Measurements from ENCODE around the gene TMBIM6. TPM values are rescaled to one million over a fixed set of nuclear protein-coding genes. Genes with fewer than 3 reads are reported as not detected.

TMBIM6 gene
- polyA plus RNA-seq, 2 of the 4 experiments (the other 2 are of a cell fraction): 331 to 1,255 TPM

DNA sequence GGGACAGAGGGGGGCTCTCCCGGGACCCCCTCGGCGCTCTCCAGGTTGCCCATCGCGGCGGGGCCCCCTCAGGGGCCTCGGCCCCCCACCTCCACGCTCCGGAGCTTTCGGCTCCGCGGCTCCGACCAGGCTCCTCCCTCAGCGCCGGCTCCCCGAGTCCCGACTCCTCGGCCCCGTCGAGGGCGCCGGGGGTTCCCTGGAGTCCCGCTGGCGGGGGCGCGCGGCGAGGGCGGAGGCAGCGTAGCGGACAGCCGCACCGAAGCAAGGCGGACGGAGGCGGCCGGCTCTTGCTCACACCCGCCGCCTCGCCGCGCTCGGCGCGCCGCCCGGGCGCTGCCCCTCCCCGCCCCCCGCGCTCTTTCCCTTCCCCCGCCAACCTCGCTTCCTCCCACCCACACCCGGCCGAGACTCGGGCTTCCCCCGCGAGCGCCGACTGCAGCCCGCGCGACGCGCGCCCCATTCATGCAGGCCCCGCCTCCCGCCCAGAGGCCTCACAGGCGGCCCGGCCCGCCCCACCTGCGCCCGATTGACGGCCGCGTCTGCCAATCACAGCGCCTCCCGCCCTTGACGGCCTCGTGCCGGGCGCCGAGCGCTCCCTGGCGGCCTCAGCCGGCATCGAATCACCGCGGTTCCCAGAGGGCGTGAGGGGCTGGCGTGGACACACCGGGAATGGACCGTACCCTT, 34.1 kb upstream of the TMBIM6 start, which contains the start of gene FMNL3 (continued):
- TF ChIP-seq CHD4 (IDR thresholded peaks at IDR 0.05; ENCODE audit: borderline replicate concordance) (no peak), HDAC2 (IDR thresholded peaks at IDR 0.05) (no peak), JUNB (IDR thresholded peaks at IDR 0.05) (no peak), RCOR1 (IDR thresholded peaks at IDR 0.05; ENCODE audit: low read depth, low read length) (no peak), JUN (IDR thresholded peaks at IDR 0.05) (peak; percentile 35 to 54; a peak in 3 of 5 replicates), MAFK (IDR thresholded peaks at IDR 0.05; ENCODE audit: partially characterized antibody) (no peak), MYC (IDR thresholded peaks at IDR 0.05; ENCODE audit: borderline replicate concordance, low read length) (peak; percentile 59; the same call in 1 of the 2 replicates), ZFP36 (IDR thresholded peaks at IDR 0.05; ENCODE audit: borderline replicate concordance, partially characterized antibody) (no peak), HOXB5 (CRISPR knock-in tag; IDR thresholded peaks at IDR 0.05) (peak; percentile 40; the same call in 1 of the 2 replicates), ESRRA (IDR thresholded peaks at IDR 0.05; ENCODE audit: borderline replicate concordance, low read length) (peak; percentile 15; the same call in 1 of the 2 replicates), POLR2A (IDR thresholded peaks at IDR 0.05; ENCODE audit: low read length) (peak; percentile 35; the same call in 1 of the 2 replicates), NR3C1 (IDR thresholded peaks at IDR 0.05) (no peak), CEBPB (IDR thresholded peaks at IDR 0.05) (no peak)
- TF ChIP-seq, protein P1, sequence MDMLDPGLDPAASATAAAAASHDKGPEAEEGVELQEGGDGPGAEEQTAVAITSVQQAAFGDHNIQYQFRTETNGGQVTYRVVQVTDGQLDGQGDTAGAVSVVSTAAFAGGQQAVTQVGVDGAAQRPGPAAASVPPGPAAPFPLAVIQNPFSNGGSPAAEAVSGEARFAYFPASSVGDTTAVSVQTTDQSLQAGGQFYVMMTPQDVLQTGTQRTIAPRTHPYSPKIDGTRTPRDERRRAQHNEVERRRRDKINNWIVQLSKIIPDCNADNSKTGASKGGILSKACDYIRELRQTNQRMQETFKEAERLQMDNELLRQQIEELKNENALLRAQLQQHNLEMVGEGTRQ (IDR thresholded peaks at IDR 0.05): no peak
- TF ChIP-seq, protein P2, sequence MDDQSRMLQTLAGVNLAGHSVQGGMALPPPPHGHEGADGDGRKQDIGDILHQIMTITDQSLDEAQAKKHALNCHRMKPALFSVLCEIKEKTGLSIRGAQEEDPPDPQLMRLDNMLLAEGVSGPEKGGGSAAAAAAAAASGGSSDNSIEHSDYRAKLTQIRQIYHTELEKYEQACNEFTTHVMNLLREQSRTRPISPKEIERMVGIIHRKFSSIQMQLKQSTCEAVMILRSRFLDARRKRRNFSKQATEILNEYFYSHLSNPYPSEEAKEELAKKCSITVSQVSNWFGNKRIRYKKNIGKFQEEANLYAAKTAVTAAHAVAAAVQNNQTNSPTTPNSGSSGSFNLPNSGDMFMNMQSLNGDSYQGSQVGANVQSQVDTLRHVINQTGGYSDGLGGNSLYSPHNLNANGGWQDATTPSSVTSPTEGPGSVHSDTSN (IDR thresholded peaks at IDR 0.05): peak; percentile 100
- TF ChIP-seq, protein P3, sequence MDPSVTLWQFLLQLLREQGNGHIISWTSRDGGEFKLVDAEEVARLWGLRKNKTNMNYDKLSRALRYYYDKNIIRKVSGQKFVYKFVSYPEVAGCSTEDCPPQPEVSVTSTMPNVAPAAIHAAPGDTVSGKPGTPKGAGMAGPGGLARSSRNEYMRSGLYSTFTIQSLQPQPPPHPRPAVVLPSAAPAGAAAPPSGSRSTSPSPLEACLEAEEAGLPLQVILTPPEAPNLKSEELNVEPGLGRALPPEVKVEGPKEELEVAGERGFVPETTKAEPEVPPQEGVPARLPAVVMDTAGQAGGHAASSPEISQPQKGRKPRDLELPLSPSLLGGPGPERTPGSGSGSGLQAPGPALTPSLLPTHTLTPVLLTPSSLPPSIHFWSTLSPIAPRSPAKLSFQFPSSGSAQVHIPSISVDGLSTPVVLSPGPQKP (IDR thresholded peaks at IDR 0.05; ENCODE audit: low read depth, low read length): no peak

DNA sequence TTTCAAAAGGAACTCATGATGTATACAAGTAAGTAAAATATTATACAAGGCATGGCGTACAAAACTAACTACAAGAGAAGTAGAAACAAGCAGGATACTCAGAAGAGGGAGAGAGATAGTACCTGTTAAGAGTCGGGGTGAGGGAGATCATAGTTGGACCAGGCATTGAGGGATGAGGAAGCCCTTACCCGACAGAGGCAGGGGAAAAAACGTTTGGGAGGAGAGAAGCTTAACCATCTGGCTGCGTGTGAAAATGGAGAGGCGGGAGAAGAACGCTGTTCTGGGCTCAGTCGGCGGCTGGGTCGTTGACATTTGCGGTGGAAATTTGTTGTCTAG, 33.6 kb upstream of the TMBIM6 start:
- no peak for DNase-seq (ENCODE audit: low read depth in 1 of 2, low spot score in 1 of 2)
- Histone ChIP-seq H3K27ac (no peak overlapping the region), H3K4me1 (0 out of 3 replicates have a peak, but pooled peaks cover 3% of the 10 kb centered on the region), H3K4me2 (peak overlapping the region; percentile 79; the same call in 2 of the 3 replicates), H3K9me3 (peaks cover 7% of the 10 kb centered on the region; the same call in 1 of the 3 replicates), H3K4me3 (no peak overlapping the region)
- ChIA-PET CTCF (interaction anchor here (0.6 to 18.6 kb wide), 24 partner anchors 8 to 121 kb away, joined by 3 to 260 read pairs (median 4); partner anchors contain the start of genes NCKAP5L and TMBIM6), POLR2A (no interaction called here)
- ATAC-seq: peak; percentile 5 to 11; a peak in 3 of 6 replicates
- FAIRE-seq: no peak
- TF ChIP-seq RAD21 (conservative IDR thresholded peaks at IDR 0.05 in 1 of 2, IDR thresholded peaks at IDR 0.05 in 1 of 2): no peak
- TF ChIP-seq, protein P4, sequence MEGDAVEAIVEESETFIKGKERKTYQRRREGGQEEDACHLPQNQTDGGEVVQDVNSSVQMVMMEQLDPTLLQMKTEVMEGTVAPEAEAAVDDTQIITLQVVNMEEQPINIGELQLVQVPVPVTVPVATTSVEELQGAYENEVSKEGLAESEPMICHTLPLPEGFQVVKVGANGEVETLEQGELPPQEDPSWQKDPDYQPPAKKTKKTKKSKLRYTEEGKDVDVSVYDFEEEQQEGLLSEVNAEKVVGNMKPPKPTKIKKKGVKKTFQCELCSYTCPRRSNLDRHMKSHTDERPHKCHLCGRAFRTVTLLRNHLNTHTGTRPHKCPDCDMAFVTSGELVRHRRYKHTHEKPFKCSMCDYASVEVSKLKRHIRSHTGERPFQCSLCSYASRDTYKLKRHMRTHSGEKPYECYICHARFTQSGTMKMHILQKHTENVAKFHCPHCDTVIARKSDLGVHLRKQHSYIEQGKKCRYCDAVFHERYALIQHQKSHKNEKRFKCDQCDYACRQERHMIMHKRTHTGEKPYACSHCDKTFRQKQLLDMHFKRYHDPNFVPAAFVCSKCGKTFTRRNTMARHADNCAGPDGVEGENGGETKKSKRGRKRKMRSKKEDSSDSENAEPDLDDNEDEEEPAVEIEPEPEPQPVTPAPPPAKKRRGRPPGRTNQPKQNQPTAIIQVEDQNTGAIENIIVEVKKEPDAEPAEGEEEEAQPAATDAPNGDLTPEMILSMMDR (IDR thresholded peaks at IDR 0.05): 0 out of 3 replicates have a peak, but pooled peaks have one; percentile 8
- 43% methylated on average over 11 of the region's 11 CpGs for WGBS (ENCODE audit: missing lambda C conversion rate)

DNA sequence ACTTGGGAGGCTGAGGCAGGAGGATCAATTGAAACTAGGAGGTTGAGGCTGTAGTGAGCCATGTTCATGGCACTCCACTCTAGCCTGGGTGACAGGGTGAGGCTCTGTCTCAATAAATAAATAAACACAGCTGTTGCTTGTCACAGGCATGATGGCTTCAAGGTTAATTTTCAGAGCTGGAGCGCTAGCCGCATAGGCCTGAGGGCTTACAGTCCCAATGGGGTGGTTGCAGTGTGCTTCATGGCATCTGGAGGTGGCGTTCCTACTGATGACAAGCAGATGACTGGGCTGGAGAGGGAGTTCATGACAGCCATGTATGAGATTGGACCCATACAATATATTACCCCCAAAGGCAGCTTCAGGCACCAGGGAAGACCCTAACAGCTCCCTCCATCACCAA, 32.5 kb upstream of the TMBIM6 start:
- POLR2A ChIA-PET: no interaction called here
- 66% methylated on average over 3 of the region's 3 CpGs for WGBS (ENCODE audit: missing lambda C conversion rate)
- TF ChIP-seq ZFP36 (IDR thresholded peaks at IDR 0.05; ENCODE audit: borderline replicate concordance, partially characterized antibody) (no peak), ZSCAN20 (CRISPR knock-in tag; IDR thresholded peaks at IDR 0.05) (no peak), MAFK (IDR thresholded peaks at IDR 0.05; ENCODE audit: partially characterized antibody) (no peak), FOSB (CRISPR knock-in tag; IDR thresholded peaks at IDR 0.05) (no peak), ZNF302 (CRISPR knock-in tag; IDR thresholded peaks at IDR 0.05) (no peak), TFCP2L1 (CRISPR knock-in tag; IDR thresholded peaks at IDR 0.05) (no peak), TP53 (CRISPR knock-in tag; IDR thresholded peaks at IDR 0.05) (no peak), HOXB5 (CRISPR knock-in tag; IDR thresholded peaks at IDR 0.05) (no peak), KDM5A (IDR thresholded peaks at IDR 0.05) (no peak), RFX5 (IDR thresholded peaks at IDR 0.05) (no peak), HEYL (CRISPR knock-in tag; IDR thresholded peaks at IDR 0.05) (no peak), CHD4 (IDR thresholded peaks at IDR 0.05; ENCODE audit: borderline replicate concordance) (no peak), MYC (IDR thresholded peaks at IDR 0.05; ENCODE audit: borderline replicate concordance, low read length) (no peak)
- TF ChIP-seq, protein P5, sequence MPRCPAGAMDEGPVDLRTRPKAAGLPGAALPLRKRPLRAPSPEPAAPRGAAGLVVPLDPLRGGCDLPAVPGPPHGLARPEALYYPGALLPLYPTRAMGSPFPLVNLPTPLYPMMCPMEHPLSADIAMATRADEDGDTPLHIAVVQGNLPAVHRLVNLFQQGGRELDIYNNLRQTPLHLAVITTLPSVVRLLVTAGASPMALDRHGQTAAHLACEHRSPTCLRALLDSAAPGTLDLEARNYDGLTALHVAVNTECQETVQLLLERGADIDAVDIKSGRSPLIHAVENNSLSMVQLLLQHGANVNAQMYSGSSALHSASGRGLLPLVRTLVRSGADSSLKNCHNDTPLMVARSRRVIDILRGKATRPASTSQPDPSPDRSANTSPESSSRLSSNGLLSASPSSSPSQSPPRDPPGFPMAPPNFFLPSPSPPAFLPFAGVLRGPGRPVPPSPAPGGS (IDR thresholded peaks at IDR 0.05): no peak
- TF ChIP-seq, protein P6, sequence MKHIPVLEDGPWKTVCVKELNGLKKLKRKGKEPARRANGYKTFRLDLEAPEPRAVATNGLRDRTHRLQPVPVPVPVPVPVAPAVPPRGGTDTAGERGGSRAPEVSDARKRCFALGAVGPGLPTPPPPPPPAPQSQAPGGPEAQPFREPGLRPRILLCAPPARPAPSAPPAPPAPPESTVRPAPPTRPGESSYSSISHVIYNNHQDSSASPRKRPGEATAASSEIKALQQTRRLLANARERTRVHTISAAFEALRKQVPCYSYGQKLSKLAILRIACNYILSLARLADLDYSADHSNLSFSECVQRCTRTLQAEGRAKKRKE (CRISPR knock-in tag; IDR thresholded peaks at IDR 0.05; ENCODE audit: low read depth): no peak

More for the DNA sequence above, 32.5 kb upstream of the TMBIM6 start:
- 0 out of 3 replicates have a peak, but pooled peaks cover 3% of the 10 kb centered on the region for H3K4me1 ChIP-seq
- CTCF ChIA-PET: interaction anchor here (0.6 to 18.6 kb wide), 19 partner anchors 7 to 377 kb away, joined by 3 to 260 read pairs (median 5); partner anchors contain the start of gene TMBIM6
- H3K4me3 ChIP-seq: no peak overlapping the region
- FAIRE-seq (no peak), ATAC-seq (no peak), DNase-seq (ENCODE audit: low read depth in 1 of 2, low spot score in 1 of 2) (no peak)
- H3K9me3 ChIP-seq: peaks cover 9% of the 10 kb centered on the region; the same call in 1 of the 3 replicates
- H3K4me2 ChIP-seq: no peak overlapping the region
- no peak overlapping the region for H3K27ac ChIP-seq

All from A549 (cell line).